ENCODE results near the gene ASAP2. TPM values are rescaled to one million over a fixed set of nuclear protein-coding genes. Genes with fewer than 3 reads are reported as not detected.

ASAP2 gene
- polyA plus RNA-seq, 1 donor (not counting 4 experiments of a cell fraction or from before 2014, with no cell fraction given), result 54.2 TPM

DNA sequence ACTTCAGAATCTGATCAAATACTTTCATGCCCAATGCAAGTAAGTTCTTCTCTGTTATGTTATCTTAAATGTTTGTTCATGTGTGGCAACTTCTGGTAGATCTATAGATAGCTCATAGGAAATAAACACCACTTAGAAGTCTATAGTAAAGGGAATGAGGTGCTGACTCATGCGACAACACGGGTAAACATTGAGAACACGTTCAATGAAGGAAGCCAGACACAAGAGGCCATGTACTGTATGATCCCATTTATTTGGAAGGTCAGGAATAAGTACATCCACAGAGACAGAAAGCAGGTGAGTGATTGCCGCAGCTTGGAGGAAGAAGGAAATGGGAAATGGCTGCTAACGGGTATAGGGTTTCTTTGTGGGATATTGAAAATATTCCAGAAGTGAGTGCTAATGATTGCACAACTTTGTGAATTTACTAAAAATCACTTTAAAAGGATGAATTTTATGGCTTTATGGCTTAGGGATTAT lies 121.3 kb downstream of the ASAP2 start:
- Histone ChIP-seq H3K79me2 (ENCODE audit: control insufficient read depth, insufficient read depth, low read length) (peaks cover 7% of the 10 kb centered on the region), H3K9ac (ENCODE audit: control insufficient read depth, extremely low read depth, insufficient read depth, low read length) (no peak overlapping the region), H3K4me1 (ENCODE audit: control insufficient read depth, extremely low read depth, insufficient read depth, low read length) (no peaks in the 10 kb centered on the region), H3K4me3 (ENCODE audit: control insufficient read depth in 2 of 3, extremely low read depth in 1 of 3, insufficient read depth in 2 of 3, low read depth in 1 of 3, low read length in 3 of 3) (no peak overlapping the region), H3K4me2 (ENCODE audit: control insufficient read depth, extremely low read depth, insufficient read depth, low read depth, low read length) (no peak overlapping the region), H4K20me1 (ENCODE audit: control insufficient read depth, extremely low read depth, insufficient read depth, low read length) (no peaks in the 10 kb centered on the region), H3K9me1 (ENCODE audit: control insufficient read depth, extremely low read depth, insufficient read depth, low read length) (peaks cover 2% of the 10 kb centered on the region), H2AFZ (ENCODE audit: control insufficient read depth, low read length) (no peak overlapping the region), H3K36me3 (ENCODE audit: control insufficient read depth in 2 of 2, extremely low read depth in 1 of 2, insufficient read depth in 2 of 2, low read length in 2 of 2) (peaks cover 36 to 42% of the 10 kb centered on the region in 2 experiments), H3K27ac (ENCODE audit: control insufficient read depth, insufficient read depth, low read length) (no peak overlapping the region), H3K27me3 (ENCODE audit: control insufficient read depth, extremely low read depth, insufficient read depth, low read length) (no peaks in the 10 kb centered on the region), H3K9me3 (ENCODE audit: control insufficient read depth, low read depth, low read length) (no peaks in the 10 kb centered on the region)
- FAIRE-seq (no peak), DNase-seq (ENCODE audit: low read depth, low spot score) (no peak)
- dilution Hi-C loops (cut with MboI; ENCODE audit: extremely low pct_ligation_motif_present, low sequenced_read_pairs), result no loop called here
- no peak for TF ChIP-seq EZH2 (IDR thresholded peaks at IDR 0.05; ENCODE audit: low read length)
- TF ChIP-seq, protein P1, sequence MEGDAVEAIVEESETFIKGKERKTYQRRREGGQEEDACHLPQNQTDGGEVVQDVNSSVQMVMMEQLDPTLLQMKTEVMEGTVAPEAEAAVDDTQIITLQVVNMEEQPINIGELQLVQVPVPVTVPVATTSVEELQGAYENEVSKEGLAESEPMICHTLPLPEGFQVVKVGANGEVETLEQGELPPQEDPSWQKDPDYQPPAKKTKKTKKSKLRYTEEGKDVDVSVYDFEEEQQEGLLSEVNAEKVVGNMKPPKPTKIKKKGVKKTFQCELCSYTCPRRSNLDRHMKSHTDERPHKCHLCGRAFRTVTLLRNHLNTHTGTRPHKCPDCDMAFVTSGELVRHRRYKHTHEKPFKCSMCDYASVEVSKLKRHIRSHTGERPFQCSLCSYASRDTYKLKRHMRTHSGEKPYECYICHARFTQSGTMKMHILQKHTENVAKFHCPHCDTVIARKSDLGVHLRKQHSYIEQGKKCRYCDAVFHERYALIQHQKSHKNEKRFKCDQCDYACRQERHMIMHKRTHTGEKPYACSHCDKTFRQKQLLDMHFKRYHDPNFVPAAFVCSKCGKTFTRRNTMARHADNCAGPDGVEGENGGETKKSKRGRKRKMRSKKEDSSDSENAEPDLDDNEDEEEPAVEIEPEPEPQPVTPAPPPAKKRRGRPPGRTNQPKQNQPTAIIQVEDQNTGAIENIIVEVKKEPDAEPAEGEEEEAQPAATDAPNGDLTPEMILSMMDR (optimal IDR thresholded peaks at IDR 0.05 in 1 of 3, IDR thresholded peaks at IDR 0.05 in 1 of 3, conservative IDR thresholded peaks at IDR 0.05 in 1 of 3; ENCODE audit: extremely low read depth in 1 of 3, insufficient read depth in 2 of 3, low read length in 3 of 3), result no peak

DNA sequence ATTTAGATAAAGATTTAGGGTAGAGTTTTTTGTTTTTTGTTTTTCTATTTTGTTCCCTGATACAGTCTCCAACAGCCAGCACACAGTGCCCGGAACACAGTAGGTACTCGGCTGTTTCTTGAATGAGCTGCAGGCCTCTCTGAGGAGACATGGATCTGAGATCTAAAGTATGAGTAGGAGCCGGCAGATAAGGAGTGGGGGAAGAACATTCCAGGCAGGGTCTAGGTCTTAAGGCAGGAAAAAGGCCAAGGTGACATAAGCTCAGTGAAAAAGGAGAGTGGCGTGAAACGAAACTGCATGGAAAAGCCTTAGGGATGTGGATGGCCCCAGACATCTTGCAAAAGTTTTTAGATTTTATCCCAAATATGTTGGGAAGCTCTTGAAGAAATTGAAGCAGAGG lies 122.3 kb downstream of the ASAP2 start:
- Histone ChIP-seq H3K27me3 (ENCODE audit: control insufficient read depth, extremely low read depth, insufficient read depth, low read length) (no peaks in the 10 kb centered on the region), H3K9me3 (ENCODE audit: control insufficient read depth, low read depth, low read length) (no peaks in the 10 kb centered on the region), H3K4me2 (ENCODE audit: control insufficient read depth, extremely low read depth, insufficient read depth, low read depth, low read length) (no peak overlapping the region), H3K4me1 (ENCODE audit: control insufficient read depth, extremely low read depth, insufficient read depth, low read length) (no peaks in the 10 kb centered on the region), H3K27ac (ENCODE audit: control insufficient read depth, insufficient read depth, low read length) (no peak overlapping the region), H3K9me1 (ENCODE audit: control insufficient read depth, extremely low read depth, insufficient read depth, low read length) (no peaks in the 10 kb centered on the region), H2AFZ (ENCODE audit: control insufficient read depth, low read length) (no peak overlapping the region), H3K79me2 (ENCODE audit: control insufficient read depth, insufficient read depth, low read length) (peaks cover 3% of the 10 kb centered on the region), H3K36me3 (ENCODE audit: control insufficient read depth in 2 of 2, extremely low read depth in 1 of 2, insufficient read depth in 2 of 2, low read length in 2 of 2) (peaks cover 33 to 39% of the 10 kb centered on the region in 2 experiments), H4K20me1 (ENCODE audit: control insufficient read depth, extremely low read depth, insufficient read depth, low read length) (no peaks in the 10 kb centered on the region), H3K4me3 (ENCODE audit: control insufficient read depth in 2 of 3, extremely low read depth in 1 of 3, insufficient read depth in 2 of 3, low read depth in 1 of 3, low read length in 3 of 3) (no peak overlapping the region), H3K9ac (ENCODE audit: control insufficient read depth, extremely low read depth, insufficient read depth, low read length) (no peak overlapping the region)
- no peak for TF ChIP-seq EZH2 (IDR thresholded peaks at IDR 0.05; ENCODE audit: low read length)
- TF ChIP-seq, protein P1 (optimal IDR thresholded peaks at IDR 0.05 in 1 of 3, IDR thresholded peaks at IDR 0.05 in 1 of 3, conservative IDR thresholded peaks at IDR 0.05 in 1 of 3; ENCODE audit: extremely low read depth in 1 of 3, insufficient read depth in 2 of 3, low read length in 3 of 3), result no peak
- dilution Hi-C loops (cut with MboI; ENCODE audit: extremely low pct_ligation_motif_present, low sequenced_read_pairs), result no loop called here
- FAIRE-seq (no peak), DNase-seq (ENCODE audit: low read depth, low spot score) (no peak)
